Measurements from ENCODE around the gene PRSS36.
"Not testable (repeated sequence)": the region's sequence is repeated elsewhere in the genome, so short reads cannot be mapped to it uniquely, and the experiment has no call there.

The PRSS36 gene

DNA sequence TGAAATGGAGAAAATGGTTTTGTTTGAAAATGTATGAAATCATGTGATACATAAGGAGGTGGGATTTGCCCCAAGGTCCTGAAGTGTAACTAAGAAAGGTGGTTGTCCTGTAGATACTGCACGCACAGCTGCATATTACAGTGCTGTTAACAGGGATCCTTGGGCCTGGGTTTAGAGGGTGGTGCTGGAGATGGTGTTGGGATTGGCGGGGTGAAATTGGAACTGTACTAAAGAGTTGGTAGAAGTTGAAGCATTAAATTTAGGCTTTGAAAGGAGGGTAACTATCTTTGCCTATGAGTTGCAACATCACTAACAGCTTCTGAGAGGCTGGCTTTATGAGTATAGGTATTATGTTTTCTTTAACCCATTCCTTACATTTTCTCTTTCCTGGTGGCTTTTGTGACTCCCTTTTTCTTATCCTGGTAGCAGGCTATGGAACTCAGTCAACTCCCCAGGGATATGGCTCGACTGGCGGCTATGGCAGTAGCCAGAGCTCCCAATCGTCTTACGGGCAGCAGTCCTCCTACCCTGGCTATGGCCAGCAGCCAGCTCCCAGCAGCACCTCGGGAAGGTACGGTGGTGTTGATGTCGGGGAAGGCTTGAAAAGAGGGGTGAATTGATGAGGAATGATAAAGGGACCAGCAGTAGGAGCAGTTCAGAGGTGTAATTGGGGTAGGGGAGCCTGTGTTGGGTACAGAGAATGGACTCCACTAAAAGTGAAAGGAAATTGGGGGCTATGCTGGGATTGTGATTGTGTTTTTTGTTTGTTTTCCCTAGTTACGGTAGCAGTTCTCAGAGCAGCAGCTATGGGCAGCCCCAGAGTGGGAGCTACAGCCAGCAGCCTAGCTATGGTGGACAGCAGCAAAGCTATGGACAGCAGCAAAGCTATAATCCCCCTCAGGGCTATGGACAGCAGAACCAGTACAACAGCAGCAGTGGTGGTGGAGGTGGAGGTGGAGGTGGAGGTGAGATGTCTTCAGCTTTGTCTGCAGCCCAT lies 33.9 kb upstream of the PRSS36 start:
- no peak for DNase-seq
- no peak for ATAC-seq

GRCh38 chr16:31182391-31182790 lies 32.5 kb upstream of the PRSS36 start:
- DNase-seq, result no peak
- ATAC-seq, result no peak

- ATAC-seq, result no peak
- DNase-seq, result peak; percentile 46
Measured at GRCh38 chr16:31181102-31181830, 31.4 kb upstream of the PRSS36 start.

- ATAC-seq, result peak; percentile 62
- DNase-seq, result peak; percentile 93
Measured at GRCh38 chr16:31179747-31180459, 30.0 kb upstream of the PRSS36 start, which contains the start of gene FUS. Gene FUS (plus strand): TSS chr16:31180139. CDS start chr16:31180215, 76 bp downstream.

GRCh38 chr16:31179219-31179746 lies 29.4 kb upstream of the PRSS36 start:
- no peak for DNase-seq

GRCh38 chr16:31177136-31177535 lies 27.3 kb upstream of the PRSS36 start:
- DNase-seq, result peak; percentile 57
- peak; percentile 21 for ATAC-seq

More at GRCh38 chr16:31179219-31179746, 29.4 kb upstream of the PRSS36 start:
- ATAC-seq, result peak; percentile 1

- not testable (repeated sequence) for DNase-seq, ATAC-seq
Measured at GRCh38 chr16:31170048-31170447, 20.2 kb upstream of the PRSS36 start.

DNA sequence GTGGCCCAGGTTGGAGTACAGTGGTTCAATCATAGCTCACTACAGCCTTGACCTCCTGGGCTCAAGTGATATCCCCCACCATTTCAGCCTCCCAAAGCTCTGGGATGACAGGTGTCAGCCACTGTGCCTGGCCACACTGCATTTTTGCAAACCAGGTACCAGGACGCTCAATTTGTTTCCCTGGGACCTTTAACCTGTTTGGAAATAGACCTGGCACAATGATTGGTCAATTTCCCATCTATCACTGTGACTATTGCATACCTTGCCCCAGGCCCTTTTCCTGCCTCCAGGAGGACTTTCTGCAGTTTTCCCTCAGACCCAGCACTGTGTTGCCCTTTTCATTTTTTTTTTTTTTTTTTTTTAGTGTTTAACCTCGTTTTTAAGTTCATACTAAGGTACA lies 19.0 kb upstream of the PRSS36 start:
- DNase-seq (no peak), ATAC-seq (no peak)

DNA sequence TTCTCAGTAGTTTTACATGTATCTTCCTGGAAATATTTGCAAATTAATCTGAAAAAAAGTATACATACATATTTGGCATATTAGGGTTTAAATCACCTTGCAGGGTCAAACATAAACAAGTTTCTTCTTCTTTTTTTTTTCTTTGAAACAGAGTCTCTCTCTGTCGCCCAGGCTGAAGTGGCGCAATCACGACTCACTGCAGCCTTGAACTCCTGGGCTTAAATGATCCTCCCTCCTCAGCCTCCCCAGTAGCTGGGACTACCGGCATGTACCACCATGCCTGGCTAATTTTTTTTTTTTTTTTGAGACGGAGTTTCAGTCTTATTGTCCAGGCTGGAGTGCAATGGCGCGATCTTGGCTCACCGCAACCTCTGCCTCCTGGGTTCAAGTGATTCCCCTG lies 17.4 kb upstream of the PRSS36 start:
- ATAC-seq (no peak), DNase-seq (no peak)

GRCh38 chr16:31157136-31157535 lies 7.3 kb upstream of the PRSS36 start:
- ATAC-seq, result no peak
- no peak for DNase-seq

- not testable (repeated sequence) for ATAC-seq, DNase-seq
Measured at GRCh38 chr16:31150976-31151375, 1.1 kb upstream of the PRSS36 start.

DNA sequence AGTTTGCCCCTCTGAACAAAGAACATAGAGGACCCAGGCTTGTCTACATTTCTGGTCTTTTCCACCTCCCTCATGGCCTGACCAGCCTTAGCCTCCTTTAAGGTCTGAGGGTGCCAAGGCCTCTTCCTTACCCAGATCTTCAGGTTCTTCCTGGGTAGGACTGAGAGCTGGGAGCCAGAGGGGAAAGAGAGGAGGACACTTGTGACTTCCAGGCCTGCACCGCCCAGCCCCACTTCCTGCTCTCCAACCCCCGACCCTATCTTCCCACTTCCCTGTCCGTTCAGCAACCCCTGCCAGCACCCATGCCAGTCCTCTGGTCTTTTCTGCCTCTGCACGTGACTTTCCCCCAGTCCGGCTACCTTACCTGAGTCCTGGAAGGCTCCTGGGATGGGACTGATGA lies 534 bp downstream of the PRSS36 start:
- ATAC-seq (no peak), DNase-seq (no peak)

DNA sequence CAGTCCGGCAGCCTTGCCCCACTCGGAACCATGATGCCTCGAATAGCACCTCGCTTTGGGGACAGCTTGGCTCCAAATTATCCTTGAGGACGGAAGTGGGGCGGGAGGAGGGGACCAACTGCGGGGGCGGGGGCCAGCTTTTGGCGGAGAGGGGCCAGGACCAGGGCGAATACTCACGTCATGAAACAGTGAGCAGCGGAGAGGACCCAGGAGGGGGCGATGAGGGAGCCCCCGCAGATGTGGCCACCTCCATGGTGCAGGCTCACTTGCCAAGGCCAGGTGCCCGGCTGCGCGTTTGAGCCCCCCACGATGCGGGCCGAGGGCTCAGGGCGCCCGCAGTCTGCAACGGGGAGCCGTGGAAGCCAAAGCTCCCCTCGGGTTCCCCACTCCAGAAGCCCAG lies 970 bp downstream of the PRSS36 start:
- no peak for ATAC-seq

GRCh38 chr16:31148281-31148728 lies 1.6 kb downstream of the PRSS36 start:
- ATAC-seq (no peak), DNase-seq (no peak)

More for the DNA sequence above, 970 bp downstream of the PRSS36 start:
- DNase-seq, result no peak

DNA sequence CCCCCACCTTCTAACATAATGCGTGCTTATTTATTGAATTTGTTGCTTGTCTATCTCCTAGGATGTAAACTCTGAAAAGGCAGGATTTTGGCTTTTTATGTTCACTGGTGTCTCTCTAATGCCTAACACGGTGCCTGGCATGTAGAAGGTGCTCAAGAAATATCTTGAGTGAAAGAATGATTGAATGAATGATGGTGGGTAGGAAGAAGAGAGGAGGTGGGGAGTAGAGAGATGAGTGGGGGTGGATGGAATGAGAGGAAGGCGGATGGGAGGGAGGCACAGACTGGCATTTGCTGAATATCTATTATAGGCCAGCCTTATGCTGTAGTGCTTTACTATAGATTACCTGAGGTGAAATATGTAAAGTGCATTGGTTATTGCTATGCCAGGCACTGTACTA lies 2.3 kb downstream of the PRSS36 start:
- ATAC-seq (no peak), DNase-seq (no peak)

- DNase-seq (no peak), ATAC-seq (no peak)
Measured at GRCh38 chr16:31145398-31145990, 4.4 kb downstream of the PRSS36 start.

- ATAC-seq, DNase-seq: not testable (repeated sequence)
Measured at GRCh38 chr16:31144418-31144817, 5.4 kb downstream of the PRSS36 start.

DNA sequence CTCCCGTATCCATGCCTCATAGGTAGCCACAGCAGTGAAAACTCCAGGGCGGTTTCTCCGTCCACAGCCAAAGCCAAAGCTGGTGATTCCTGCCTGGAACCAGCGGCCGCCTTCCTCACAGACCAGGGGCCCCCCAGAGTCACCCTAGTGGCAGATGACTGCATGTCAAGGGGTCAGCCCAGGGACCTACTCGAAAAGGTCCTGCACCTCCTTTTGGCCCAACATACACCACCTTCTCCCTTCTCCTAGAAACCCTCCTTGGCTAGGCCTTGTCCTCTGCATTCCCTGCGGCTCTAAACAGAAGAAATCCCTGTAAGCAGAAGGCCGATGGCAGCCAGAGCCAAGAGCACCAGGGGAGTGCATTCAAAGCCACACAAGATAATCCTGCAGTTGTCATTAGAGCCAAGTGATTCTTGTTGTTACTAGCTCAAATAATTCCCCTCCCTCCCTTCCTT lies 6.1 kb downstream of the PRSS36 start:
- no peak for DNase-seq

GRCh38 chr16:31143011-31143693 lies 6.7 kb downstream of the PRSS36 start:
- ATAC-seq, result no peak
- DNase-seq, result no peak

More for the DNA sequence above, 6.1 kb downstream of the PRSS36 start:
- ATAC-seq, result no peak
